ENCODE measurements around the gene SLC30A5. TPM values are rescaled to one million over a fixed set of nuclear protein-coding genes. Genes with fewer than 3 reads are reported as not detected.

SLC30A5 gene
- total and polyA plus RNA-seq, 9 of the 15 experiments (the other 6 are each of a cell fraction or from before 2014, with no cell fraction given) = 22.9 to 86.8 (median 62.5) TPM

- TF ChIP-seq CLOCK (CRISPR knock-in tag; IDR thresholded peaks at IDR 0.05; ENCODE audit: borderline replicate concordance) = no peak
- no peak for TF ChIP-seq THRAP3 (IDR thresholded peaks at IDR 0.05; ENCODE audit: borderline replicate concordance)
- TF ChIP-seq ADNP (tag; IDR thresholded peaks at IDR 0.05) = peak; percentile 69
- no peak for TF ChIP-seq TCF7 (IDR thresholded peaks at IDR 0.05; ENCODE audit: borderline replicate concordance)
- no peak for TF ChIP-seq ZNF3 (CRISPR knock-in tag; IDR thresholded peaks at IDR 0.05)
- TF ChIP-seq SOX6 (IDR thresholded peaks at IDR 0.05) = peak; percentile 58
- TF ChIP-seq MITF (IDR thresholded peaks at IDR 0.05) = no peak
- no peak for TF ChIP-seq PBX2 (CRISPR knock-in tag; IDR thresholded peaks at IDR 0.05; ENCODE audit: low read depth)
- TF ChIP-seq PBX2 (tag; conservative IDR thresholded peaks at IDR 0.05; ENCODE audit: low read depth) = 0 out of 2 replicates have a peak, but pooled peaks have one; percentile 32
- peak; percentile 90 for TF ChIP-seq HMBOX1 (IDR thresholded peaks at IDR 0.05)
- no peak for TF ChIP-seq MYNN (IDR thresholded peaks at IDR 0.05)
- no peak for TF ChIP-seq MYNN (CRISPR knock-in tag; IDR thresholded peaks at IDR 0.05)
- TF ChIP-seq ZNF717 (CRISPR knock-in tag; IDR thresholded peaks at IDR 0.05) = no peak
- no peak for TF ChIP-seq ZBTB26 (CRISPR knock-in tag; IDR thresholded peaks at IDR 0.05)
- TF ChIP-seq SAFB (IDR thresholded peaks at IDR 0.05; ENCODE audit: borderline replicate concordance, low read depth, low read length) = no peak
- no peak for TF ChIP-seq HDAC2 (IDR thresholded peaks at IDR 0.05)
- no peak for TF ChIP-seq ZNF512 (tag; IDR thresholded peaks at IDR 0.05)
- TF ChIP-seq NFRKB (IDR thresholded peaks at IDR 0.05; ENCODE audit: low read depth) = no peak
Measured at GRCh38 chr5:69105996-69106906, 12.4 kb downstream of the SLC30A5 start (continued).
